ENCODE data around the gene PRDX2. TPM values are rescaled to one million over a fixed set of nuclear protein-coding genes. Genes with fewer than 3 reads are reported as not detected.

Gene PRDX2
- total RNA-seq, 1 donor from 2014 or later, result 692 TPM

Small RNAs within 50 kb of the gene (microRNA-seq; reads per million reads assigned to microRNA genes)
- gene MIR5684, result not detected

Other genes starting within 250 kb of the PRDX2 start
- gene ZNF490, start 191.0 kb downstream of the PRDX2 start, total RNA-seq, result 5.1 TPM
- 14.4 TPM for gene ZNF791, start 190.9 kb downstream of the PRDX2 start, total RNA-seq
- gene MAN2B1, start 135.1 kb downstream of the PRDX2 start, total RNA-seq, result 40.2 TPM
- 7.2 TPM for gene WDR83, start 135.0 kb downstream of the PRDX2 start, total RNA-seq
- gene DHPS, start 119.9 kb downstream of the PRDX2 start, total RNA-seq, result 45.9 TPM
- gene GNG14, start 113.8 kb downstream of the PRDX2 start, total RNA-seq, result not detected
- gene FBXW9, start 105.2 kb downstream of the PRDX2 start, total RNA-seq, result 1.7 TPM
- 35.1 TPM for gene TNPO2, start 77.9 kb downstream of the PRDX2 start, total RNA-seq
- 133 TPM for gene TRIR, start 67.1 kb downstream of the PRDX2 start, total RNA-seq
- 65.8 TPM for gene GET3, start 64.3 kb downstream of the PRDX2 start, total RNA-seq
- gene BEST2, start 50.0 kb downstream of the PRDX2 start, total RNA-seq, result not detected
- 51.6 TPM for gene HOOK2, start 26.2 kb downstream of the PRDX2 start, total RNA-seq
- gene JUNB, start 10.3 kb downstream of the PRDX2 start, total RNA-seq, result 25.0 TPM
- gene THSD8, start 269 bp upstream of the PRDX2 start, total RNA-seq, result 1.7 TPM
- gene RNASEH2A, start 4.8 kb upstream of the PRDX2 start, total RNA-seq, result 6.3 TPM
- not detected for gene RTBDN, start 32.8 kb upstream of the PRDX2 start, total RNA-seq
- 0.22 TPM for gene MAST1, start 36.7 kb upstream of the PRDX2 start, total RNA-seq
- 18.8 TPM for gene DNASE2, start 79.6 kb upstream of the PRDX2 start, total RNA-seq
- gene KLF1, start 85.4 kb upstream of the PRDX2 start, total RNA-seq, result not detected
- 33.4 TPM for gene GCDH, start 89.4 kb upstream of the PRDX2 start, total RNA-seq
- gene SYCE2, start 117.5 kb upstream of the PRDX2 start, total RNA-seq, result not detected
- 37.6 TPM for gene FARSA, start 131.9 kb upstream of the PRDX2 start, total RNA-seq
- 496 TPM for gene CALR, start 136.8 kb upstream of the PRDX2 start, total RNA-seq
- gene RAD23A, start 144.1 kb upstream of the PRDX2 start, total RNA-seq, result 171 TPM
- gene GADD45GIP1, start 155.4 kb upstream of the PRDX2 start, total RNA-seq, result 33.7 TPM
- 9.9 TPM for gene DAND5, start 167.8 kb upstream of the PRDX2 start, total RNA-seq
- 159 TPM for gene NFIX, start 193.7 kb upstream of the PRDX2 start, total RNA-seq